Aorta (tissue), 5 donors: ENCODE results near the gene CFAP61. TPM values are rescaled to one million over a fixed set of nuclear protein-coding genes. Genes with fewer than 3 reads are reported as not detected.
A peak's percentile ranks its signal among the peaks of the same experiment; 100 is the strongest.

Experiments used
- ATAC-seq: fragments of 200-7000 bp; cut with Tn5 transposase; one replicate; pipeline ENCODE4 v1.9.1; 2022; ENCODE audit warnings: moderate library complexity; ENCODE audit not compliant: low FRiP score
- DNase-seq, 2 donors: peaks; one replicate each; pipeline ENCODE4 v3.0.0-alpha.2; 2020
- H3K27ac ChIP-seq, 2 donors: one replicate each; pipeline ENCODE4 v1.5.1; 2013; ENCODE audit warnings: low read length in 2 of 2, mild to moderate bottlenecking in 2 of 2, moderate library complexity in 2 of 2, control low read depth in 1 of 2, inconsistent platforms in 1 of 2, low read depth in 1 of 2
- H3K27me3 ChIP-seq, 2 donors: one replicate each; pipeline ENCODE4 v1.6.1; 2013; ENCODE audit warnings: control low read depth in 1 of 2, low read length in 1 of 2, mild to moderate bottlenecking in 1 of 2, moderate library complexity in 1 of 2; ENCODE audit not compliant: insufficient read depth in 2 of 2, control insufficient read depth in 1 of 2
- H3K36me3 ChIP-seq, 2 donors: one replicate each; pipeline ENCODE4 v1.6.1; 2013; ENCODE audit warnings: control low read depth in 1 of 2, low read length in 1 of 2, mild to moderate bottlenecking in 1 of 2; ENCODE audit not compliant: insufficient read depth in 2 of 2, control insufficient read depth in 1 of 2
- H3K4me1 ChIP-seq, 2 donors: one replicate each; pipeline ENCODE4 v1.6.1; 2013; ENCODE audit warnings: low read length in 2 of 2, control low read depth in 1 of 2, mild to moderate bottlenecking in 1 of 2, moderate library complexity in 1 of 2; ENCODE audit not compliant: insufficient read depth in 2 of 2, control insufficient read depth in 1 of 2
- H3K4me3 ChIP-seq, 2 donors: one replicate each; pipeline ENCODE4 v1.5.1; 2013; ENCODE audit warnings: low read length in 2 of 2, control low read depth in 1 of 2, mild to moderate bottlenecking in 1 of 2
- H3K9me3 ChIP-seq: one replicate; pipeline ENCODE4 v1.6.1; 2013; ENCODE audit warnings: mild to moderate bottlenecking, low read length; ENCODE audit not compliant: control insufficient read depth
- WGBS, 2 donors: extraction: QIAGEN DNeasy Blood & Tissue Kit; methylation state at CpG; one replicate each; pipeline ENCODE4 v1.1.7; 2013; 5-methylcytosine and 5-hydroxymethylcytosine counted together
- intact Hi-C, 2 donors: fragments of 100-400 bp; cut with DNase I; formaldehyde crosslinking; loops; one replicate each; pipeline versions ENCODE4 v1.14.2 to v1.15.0; 2022
- polyA plus RNA-seq, 2 donors: library from polyadenylated mRNA; stranded (reverse); fragments of 200-250 nt; gene quantifications; one replicate each; pipeline ENCODE4 v1.2.3, GENCODE V29; 2013
- total RNA-seq, 2 donors: library from RNA; stranded (reverse); fragmentation: NEBNext Ultra II Directional; extraction: Animal tissue kit (Norgen Biotek cat#: 25700); gene quantifications; one replicate each; pipeline ENCODE4 v1.2.1, GENCODE V29; 2021
- donor health status: healthy with polysubstance abuse.
- donor health status: Bipolar disorder and iron deficiency.
- donor health status: DM: no; HTN: no; CAD: no.
- donor health status: DM: no; HTN: no; CAD: no.
- donor health status: DM: yes; HTN: yes; CAD: no.

The CFAP61 gene
- total and polyA plus RNA-seq, 4 donors: 0.18 to 2.0 (median 0.91) TPM; not detected in 1

- no peaks in the 10 kb centered on the region for H3K4me1 ChIP-seq
- ATAC-seq (peak; percentile 26), DNase-seq (no peak)
- intact Hi-C loops: loop anchor here in 1 of 2 donors (10.0 kb wide), 1 partner anchor 63 kb away; no protein-coding TSS in a partner anchor
- H3K9me3 ChIP-seq: peaks cover 14% of the 10 kb centered on the region
- no peaks in the 10 kb centered on the region for H3K27me3 ChIP-seq
- no peak overlapping the region for H3K27ac ChIP-seq
- 48% methylated on average over 13 of the region's 13 CpGs for WGBS, 2 donors
- H3K4me3 ChIP-seq: no peak overlapping the region
- H3K36me3 ChIP-seq: no peaks in the 10 kb centered on the region
Measured at GRCh38 chr20:20317621-20318364, 265.5 kb downstream of the CFAP61 start.

- DNase-seq: no peak
- Histone ChIP-seq H3K9me3 (peaks cover 14% of the 10 kb centered on the region), H3K4me1 (no peaks in the 10 kb centered on the region), H3K27me3 (no peaks in the 10 kb centered on the region), H3K36me3 (no peaks in the 10 kb centered on the region), H3K4me3 (no peak overlapping the region), H3K27ac (no peak overlapping the region)
- 73 to 82% methylated on average over 9 of the region's 9 CpGs for WGBS, 2 donors
- intact Hi-C loops: loop anchor here in 1 of 2 donors (10.0 kb wide), 1 partner anchor 64 kb away; no protein-coding TSS in a partner anchor
- ATAC-seq: no peak
Measured at GRCh38 chr20:20318365-20319161, 266.2 kb downstream of the CFAP61 start.

- H3K36me3 ChIP-seq: no peaks in the 10 kb centered on the region
- H3K9me3 ChIP-seq: peaks cover 12% of the 10 kb centered on the region
- H3K27ac ChIP-seq: no peak overlapping the region
- H3K4me1 ChIP-seq: no peaks in the 10 kb centered on the region
- intact Hi-C loops: no loop called here
- WGBS, 2 donors: 65 to 71% methylated on average over 1 of the region's 1 CpG
- H3K4me3 ChIP-seq: no peak overlapping the region
- DNase-seq: no peak
- no peaks in the 10 kb centered on the region for H3K27me3 ChIP-seq
- no peak for ATAC-seq
Measured at GRCh38 chr20:20321134-20321533, 268.8 kb downstream of the CFAP61 start.

GRCh38 chr20:20321917-20322316 is 269.6 kb downstream of the CFAP61 start:
- no peaks in the 10 kb centered on the region for H3K4me1 ChIP-seq
- intact Hi-C loops: no loop called here
- H3K36me3 ChIP-seq: no peaks in the 10 kb centered on the region
- H3K27ac ChIP-seq: no peak overlapping the region
- no peak for ATAC-seq
- H3K4me3 ChIP-seq: no peak overlapping the region
- H3K9me3 ChIP-seq: peaks cover 12% of the 10 kb centered on the region
- DNase-seq: no peak
- 78 to 90% methylated on average over 1 of the region's 1 CpG for WGBS, 2 donors
- H3K27me3 ChIP-seq: no peaks in the 10 kb centered on the region

GRCh38 chr20:20322912-20323311 is 270.6 kb downstream of the CFAP61 start:
- intact Hi-C loops: no loop called here
- Histone ChIP-seq H3K27me3 (no peaks in the 10 kb centered on the region), H3K27ac (no peak overlapping the region), H3K4me1 (no peaks in the 10 kb centered on the region), H3K36me3 (no peaks in the 10 kb centered on the region), H3K4me3 (no peak overlapping the region), H3K9me3 (peaks cover 13% of the 10 kb centered on the region)
- ATAC-seq (no peak), DNase-seq (no peak)
- 78 to 80% methylated on average over 6 of the region's 6 CpGs for WGBS, 2 donors

- Histone ChIP-seq H3K27me3 (peaks cover 0 to 2% of the 10 kb centered on the region in 2 donors), H3K27ac (no peak overlapping the region), H3K4me3 (no peak overlapping the region), H3K4me1 (no peaks in the 10 kb centered on the region), H3K9me3 (peaks cover 3% of the 10 kb centered on the region), H3K36me3 (no peaks in the 10 kb centered on the region)
- DNase-seq (no peak), ATAC-seq (no peak)
- 87 to 94% methylated on average over 6 of the region's 6 CpGs for WGBS, 2 donors
- intact Hi-C loops: no loop called here
Measured at GRCh38 chr20:20327746-20328145, 275.4 kb downstream of the CFAP61 start.

GRCh38 chr20:20329564-20329963 is 277.2 kb downstream of the CFAP61 start:
- Histone ChIP-seq H3K27me3 (peaks cover 0 to 2% of the 10 kb centered on the region in 2 donors), H3K4me3 (no peak overlapping the region), H3K9me3 (peaks cover 3% of the 10 kb centered on the region), H3K4me1 (no peaks in the 10 kb centered on the region), H3K27ac (no peak overlapping the region), H3K36me3 (no peaks in the 10 kb centered on the region)
- intact Hi-C loops: no loop called here
- DNase-seq (peak in 1 of 2 donors; percentile 70), ATAC-seq (no peak)
- WGBS, 2 donors: 86 to 92% methylated on average over 13 of the region's 13 CpGs

- DNase-seq (no peak), ATAC-seq (no peak)
- Histone ChIP-seq H3K27me3 (peaks cover 0 to 4% of the 10 kb centered on the region in 2 donors), H3K4me1 (no peaks in the 10 kb centered on the region), H3K9me3 (peaks cover 3% of the 10 kb centered on the region), H3K4me3 (no peak overlapping the region), H3K27ac (no peak overlapping the region), H3K36me3 (no peaks in the 10 kb centered on the region)
- WGBS, 2 donors: 57 to 64% methylated on average over 1 of the region's 1 CpG
- intact Hi-C loops: no loop called here
Measured at GRCh38 chr20:20331156-20331555, 278.8 kb downstream of the CFAP61 start.
